ENCODE measurements around the gene RASA3. TPM values are rescaled to one million over a fixed set of nuclear protein-coding genes. Genes with fewer than 3 reads are reported as not detected.

The RASA3 gene
- total RNA-seq, 1 donor from 2014 or later = 41.1 TPM

DNA sequence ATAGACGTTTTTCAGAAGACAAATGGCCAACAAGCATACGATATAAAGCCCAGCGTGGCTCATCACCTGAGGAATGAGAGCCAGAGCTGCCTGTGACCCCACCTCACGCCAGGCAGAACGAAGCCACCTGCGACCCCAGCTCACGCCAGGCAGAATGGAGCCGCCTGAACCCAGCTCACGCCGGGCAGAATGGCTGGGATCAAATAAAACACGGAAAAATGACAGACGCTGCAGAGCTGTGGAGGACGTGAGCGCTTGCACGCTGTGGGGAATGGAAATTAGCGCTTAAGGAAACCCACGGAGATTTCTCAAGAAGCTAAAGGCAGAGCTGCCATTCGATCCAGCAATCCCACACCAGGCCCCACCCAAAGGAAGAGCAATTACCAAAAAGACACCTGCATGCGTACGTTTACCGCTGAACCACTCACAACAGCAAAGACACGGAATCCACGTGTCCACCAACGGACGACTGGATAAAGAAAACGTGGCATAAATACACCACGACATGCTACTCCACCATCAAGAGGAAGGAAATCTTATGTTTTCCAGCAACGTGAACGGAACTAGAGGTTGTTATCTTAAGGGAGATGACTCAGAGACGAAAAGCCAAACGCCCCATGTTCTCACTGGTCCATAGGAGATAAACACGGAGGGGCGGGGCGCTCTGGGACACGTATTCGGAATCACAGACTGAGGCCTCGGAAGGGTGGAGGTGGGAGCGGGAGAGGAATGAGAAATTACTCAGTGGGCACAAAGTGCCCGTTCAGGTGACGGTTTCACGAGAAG is 127.8 kb downstream of the RASA3 start:
- no peaks in the 10 kb centered on the region for H3K79me2 ChIP-seq (ENCODE audit: insufficient read depth, low read length)
- H2AFZ ChIP-seq (ENCODE audit: low read depth, low read length) = no peak overlapping the region
- peaks cover 14% of the 10 kb centered on the region for H3K36me3 ChIP-seq (ENCODE audit: insufficient read depth, low read length)
- H3K27me3 ChIP-seq (ENCODE audit: insufficient read depth, low read length) = no peaks in the 10 kb centered on the region
- DNase-seq (ENCODE audit: low read depth) = peak; percentile 54
- H3K4me1 ChIP-seq (ENCODE audit: insufficient read depth, low read length) = peaks cover 11% of the 10 kb centered on the region
- Mint-ChIP-seq H3K27me3 (ENCODE audit: low read depth, unreplicated experiment) (no peaks in the 10 kb centered on the region), H3K4me1 (ENCODE audit: low read depth, unreplicated experiment) (no peaks in the 10 kb centered on the region), H3K27ac (ENCODE audit: unreplicated experiment) (peak overlapping the region; percentile 64), H3K9me3 (ENCODE audit: unreplicated experiment) (no peaks in the 10 kb centered on the region), H3K4me3 (ENCODE audit: unreplicated experiment) (no peak overlapping the region), H3K36me3 (ENCODE audit: low read depth, unreplicated experiment) (peaks cover 10% of the 10 kb centered on the region)
- no peak overlapping the region for H3K4me3 ChIP-seq (ENCODE audit: insufficient read depth, low read depth, low read length)
- H3K9me3 ChIP-seq (ENCODE audit: insufficient read depth, low read depth, low read length) = no peaks in the 10 kb centered on the region
- no peak for FAIRE-seq
- H3K9ac ChIP-seq (ENCODE audit: low read length) = peak overlapping the region; percentile 38
- H3K4me2 ChIP-seq (ENCODE audit: low read length) = peak overlapping the region; percentile 31
- TF ChIP-seq, protein P1, sequence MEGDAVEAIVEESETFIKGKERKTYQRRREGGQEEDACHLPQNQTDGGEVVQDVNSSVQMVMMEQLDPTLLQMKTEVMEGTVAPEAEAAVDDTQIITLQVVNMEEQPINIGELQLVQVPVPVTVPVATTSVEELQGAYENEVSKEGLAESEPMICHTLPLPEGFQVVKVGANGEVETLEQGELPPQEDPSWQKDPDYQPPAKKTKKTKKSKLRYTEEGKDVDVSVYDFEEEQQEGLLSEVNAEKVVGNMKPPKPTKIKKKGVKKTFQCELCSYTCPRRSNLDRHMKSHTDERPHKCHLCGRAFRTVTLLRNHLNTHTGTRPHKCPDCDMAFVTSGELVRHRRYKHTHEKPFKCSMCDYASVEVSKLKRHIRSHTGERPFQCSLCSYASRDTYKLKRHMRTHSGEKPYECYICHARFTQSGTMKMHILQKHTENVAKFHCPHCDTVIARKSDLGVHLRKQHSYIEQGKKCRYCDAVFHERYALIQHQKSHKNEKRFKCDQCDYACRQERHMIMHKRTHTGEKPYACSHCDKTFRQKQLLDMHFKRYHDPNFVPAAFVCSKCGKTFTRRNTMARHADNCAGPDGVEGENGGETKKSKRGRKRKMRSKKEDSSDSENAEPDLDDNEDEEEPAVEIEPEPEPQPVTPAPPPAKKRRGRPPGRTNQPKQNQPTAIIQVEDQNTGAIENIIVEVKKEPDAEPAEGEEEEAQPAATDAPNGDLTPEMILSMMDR (IDR thresholded peaks at IDR 0.05; ENCODE audit: insufficient read depth, low read depth, low read length) = no peak
- TF ChIP-seq EZH2 (IDR thresholded peaks at IDR 0.05; ENCODE audit: insufficient read depth, low read length) = no peak
- H4K20me1 ChIP-seq (ENCODE audit: insufficient read depth, low read length) = peaks cover 6% of the 10 kb centered on the region
- peak overlapping the region; percentile 72 for H3K27ac ChIP-seq (ENCODE audit: low read depth, low read length)

DNA sequence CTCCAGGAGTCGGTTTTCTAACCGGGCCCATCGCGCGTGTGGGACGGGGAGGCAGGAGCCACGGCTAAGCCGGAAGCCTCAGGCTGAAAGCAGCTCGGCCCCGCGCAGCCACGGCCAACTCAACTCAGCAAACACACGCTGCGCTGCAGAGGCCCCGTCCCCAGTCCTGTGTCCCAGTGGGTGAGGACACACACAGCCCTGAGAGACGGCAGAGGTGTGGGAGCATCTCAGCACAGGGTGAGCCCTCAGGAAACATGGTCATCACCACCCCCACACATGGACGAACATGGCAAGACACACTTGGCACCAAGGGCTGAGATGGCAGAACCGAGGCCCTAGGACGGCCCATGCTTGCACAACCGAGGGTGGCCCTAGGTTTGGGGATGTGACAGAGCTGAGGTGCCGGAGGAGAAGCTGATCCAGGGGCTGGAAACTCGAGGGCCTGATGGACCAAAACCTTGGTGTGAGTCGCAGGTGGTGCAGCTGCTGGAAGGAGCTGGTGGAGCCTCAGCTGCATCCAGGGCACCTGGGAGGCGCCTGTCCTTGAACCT is 129.6 kb downstream of the RASA3 start:
- H3K36me3 Mint-ChIP-seq (ENCODE audit: low read depth, unreplicated experiment) = peaks cover 20% of the 10 kb centered on the region
- H3K4me3 Mint-ChIP-seq (ENCODE audit: unreplicated experiment) = no peak overlapping the region
- H4K20me1 ChIP-seq (ENCODE audit: insufficient read depth, low read length) = peaks cover 14% of the 10 kb centered on the region
- no peaks in the 10 kb centered on the region for H3K9me3 Mint-ChIP-seq (ENCODE audit: unreplicated experiment)
- no peak for TF ChIP-seq EZH2 (IDR thresholded peaks at IDR 0.05; ENCODE audit: insufficient read depth, low read length)
- TF ChIP-seq, protein P1 (IDR thresholded peaks at IDR 0.05; ENCODE audit: insufficient read depth, low read depth, low read length) = no peak
- H3K27ac Mint-ChIP-seq (ENCODE audit: unreplicated experiment) = no peak overlapping the region
- no peak overlapping the region for H3K4me2 ChIP-seq (ENCODE audit: low read length)
- H3K36me3 ChIP-seq (ENCODE audit: insufficient read depth, low read length) = peaks cover 7% of the 10 kb centered on the region
- no peak for FAIRE-seq
- H3K9me3 ChIP-seq (ENCODE audit: insufficient read depth, low read depth, low read length) = no peaks in the 10 kb centered on the region
- no peaks in the 10 kb centered on the region for H3K27me3 ChIP-seq (ENCODE audit: insufficient read depth, low read length)
- no peaks in the 10 kb centered on the region for H3K27me3 Mint-ChIP-seq (ENCODE audit: low read depth, unreplicated experiment)
- no peak overlapping the region for H3K9ac ChIP-seq (ENCODE audit: low read length)
- no peak overlapping the region for H3K27ac ChIP-seq (ENCODE audit: low read depth, low read length)
- H3K4me3 ChIP-seq (ENCODE audit: insufficient read depth, low read depth, low read length) = no peak overlapping the region
- H3K79me2 ChIP-seq (ENCODE audit: insufficient read depth, low read length) = no peaks in the 10 kb centered on the region
- no peaks in the 10 kb centered on the region for H3K4me1 Mint-ChIP-seq (ENCODE audit: low read depth, unreplicated experiment)
- no peak for DNase-seq (ENCODE audit: low read depth)
- no peak overlapping the region for H2AFZ ChIP-seq (ENCODE audit: low read depth, low read length)
- peaks cover 11% of the 10 kb centered on the region for H3K4me1 ChIP-seq (ENCODE audit: insufficient read depth, low read length)

All from astrocyte (in vitro differentiated cells and primary cell).